Stimulated activated CD8-positive, alpha-beta memory T cell treated with anti-CD3 and anti-CD28 coated beads, Interleukin-4, amount 100 ng/mL, for 24 hours (primary cell): ENCODE data around the gene DCLK3.

Experiments used
- DNase-seq: peaks from one replicate; pipeline ENCODE4 v3.0.0-alpha.2; 2020; ENCODE audit warnings: low read depth

Gene DCLK3

GRCh38 chr3:36769926-36770325, 5.6 kb upstream of the DCLK3 start:
- no peak for DNase-seq

- no peak for DNase-seq
Observed at GRCh38 chr3:36765104-36765503, 751 bp upstream of the DCLK3 start.

GRCh38 chr3:36764704-36765038, 318 bp upstream of the DCLK3 start:
- no peak for DNase-seq

GRCh38 chr3:36762918-36763849, 1.2 kb downstream of the DCLK3 start:
- DNase-seq = no peak

- DNase-seq = no peak
Observed at GRCh38 chr3:36761779-36762178, 2.6 kb downstream of the DCLK3 start.

- DNase-seq = no peak
Observed at GRCh38 chr3:36756269-36756668, 8.1 kb downstream of the DCLK3 start.

GRCh38 chr3:36751326-36751725, 13.0 kb downstream of the DCLK3 start:
- DNase-seq = no peak

GRCh38 chr3:36750737-36751136, 13.6 kb downstream of the DCLK3 start:
- no peak for DNase-seq

GRCh38 chr3:36744763-36745162, 19.6 kb downstream of the DCLK3 start:
- DNase-seq = no peak

GRCh38 chr3:36743826-36744225, 20.5 kb downstream of the DCLK3 start:
- DNase-seq = no peak

- no peak for DNase-seq
Observed at GRCh38 chr3:36741285-36741684, 23.1 kb downstream of the DCLK3 start.

- DNase-seq = no peak
Observed at GRCh38 chr3:36740787-36741186, 23.6 kb downstream of the DCLK3 start.

GRCh38 chr3:36738702-36739101, 25.7 kb downstream of the DCLK3 start:
- DNase-seq = no peak

- DNase-seq = no peak
Observed at GRCh38 chr3:36736301-36736700, 28.1 kb downstream of the DCLK3 start.

- no peak for DNase-seq
Observed at GRCh38 chr3:36734742-36735141, 29.6 kb downstream of the DCLK3 start.

- DNase-seq = no peak
Observed at GRCh38 chr3:36733723-36734122, 30.6 kb downstream of the DCLK3 start.

- no peak for DNase-seq
Observed at GRCh38 chr3:36733162-36733696, 31.1 kb downstream of the DCLK3 start.

- DNase-seq = no peak
Observed at GRCh38 chr3:36730966-36731365, 33.4 kb downstream of the DCLK3 start.

GRCh38 chr3:36729204-36730056, 34.9 kb downstream of the DCLK3 start:
- DNase-seq = no peak

GRCh38 chr3:36714343-36715086, 49.8 kb downstream of the DCLK3 start:
- DNase-seq = no peak

GRCh38 chr3:36713904-36714303, 50.4 kb downstream of the DCLK3 start:
- no peak for DNase-seq

GRCh38 chr3:36710606-36711005, 53.7 kb downstream of the DCLK3 start:
- no peak for DNase-seq
